ENCODE measurements around the gene ARHGAP40. TPM values are rescaled to one million over a fixed set of nuclear protein-coding genes. Genes with fewer than 3 reads are reported as not detected.

ARHGAP40 gene
- total and polyA plus RNA-seq, 2 of the 13 experiments (the other 11 are each of a cell fraction or from before 2014, with no cell fraction given) = 0.75 to 2.1 TPM

- no peak for TF ChIP-seq ZBTB40 (IDR thresholded peaks at IDR 0.05)
- 0 out of 2 replicates have a peak, but pooled peaks have one; percentile 22 for TF ChIP-seq ZBTB40 (CRISPR knock-in tag; IDR thresholded peaks at IDR 0.05)
- no peak for TF ChIP-seq NR1H2 (CRISPR knock-in tag; IDR thresholded peaks at IDR 0.05; ENCODE audit: borderline replicate concordance, low read depth)
- TF ChIP-seq PPARG (CRISPR knock-in tag; conservative IDR thresholded peaks at IDR 0.05) = no peak
- 0 out of 2 replicates have a peak, but pooled peaks have one; percentile 63 for TF ChIP-seq ZNF607 (CRISPR knock-in tag; IDR thresholded peaks at IDR 0.05; ENCODE audit: borderline replicate concordance)
- no peak for TF ChIP-seq TP53 (CRISPR knock-in tag; conservative IDR thresholded peaks at IDR 0.05)
- TF ChIP-seq KLF13 (CRISPR knock-in tag; IDR thresholded peaks at IDR 0.05) = 0 out of 2 replicates have a peak, but pooled peaks have one; percentile 47
- TF ChIP-seq ZNF891 (CRISPR knock-in tag; IDR thresholded peaks at IDR 0.05) = peak; percentile 83
- no peak for TF ChIP-seq ZNF468 (CRISPR knock-in tag; IDR thresholded peaks at IDR 0.05)
- 0 out of 2 replicates have a peak, but pooled peaks have one; percentile 59 for TF ChIP-seq ZNF737 (CRISPR knock-in tag; IDR thresholded peaks at IDR 0.05; ENCODE audit: borderline replicate concordance)
- TF ChIP-seq JUND (CRISPR knock-in tag; IDR thresholded peaks at IDR 0.05) = 0 out of 2 replicates have a peak, but pooled peaks have one; percentile 21
- TF ChIP-seq, protein P1, sequence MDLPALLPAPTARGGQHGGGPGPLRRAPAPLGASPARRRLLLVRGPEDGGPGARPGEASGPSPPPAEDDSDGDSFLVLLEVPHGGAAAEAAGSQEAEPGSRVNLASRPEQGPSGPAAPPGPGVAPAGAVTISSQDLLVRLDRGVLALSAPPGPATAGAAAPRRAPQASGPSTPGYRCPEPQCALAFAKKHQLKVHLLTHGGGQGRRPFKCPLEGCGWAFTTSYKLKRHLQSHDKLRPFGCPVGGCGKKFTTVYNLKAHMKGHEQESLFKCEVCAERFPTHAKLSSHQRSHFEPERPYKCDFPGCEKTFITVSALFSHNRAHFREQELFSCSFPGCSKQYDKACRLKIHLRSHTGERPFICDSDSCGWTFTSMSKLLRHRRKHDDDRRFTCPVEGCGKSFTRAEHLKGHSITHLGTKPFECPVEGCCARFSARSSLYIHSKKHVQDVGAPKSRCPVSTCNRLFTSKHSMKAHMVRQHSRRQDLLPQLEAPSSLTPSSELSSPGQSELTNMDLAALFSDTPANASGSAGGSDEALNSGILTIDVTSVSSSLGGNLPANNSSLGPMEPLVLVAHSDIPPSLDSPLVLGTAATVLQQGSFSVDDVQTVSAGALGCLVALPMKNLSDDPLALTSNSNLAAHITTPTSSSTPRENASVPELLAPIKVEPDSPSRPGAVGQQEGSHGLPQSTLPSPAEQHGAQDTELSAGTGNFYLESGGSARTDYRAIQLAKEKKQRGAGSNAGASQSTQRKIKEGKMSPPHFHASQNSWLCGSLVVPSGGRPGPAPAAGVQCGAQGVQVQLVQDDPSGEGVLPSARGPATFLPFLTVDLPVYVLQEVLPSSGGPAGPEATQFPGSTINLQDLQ (CRISPR knock-in tag; IDR thresholded peaks at IDR 0.05) = peak; percentile 41; the same call in 1 of the 2 replicates
- TF ChIP-seq ZBTB44 (CRISPR knock-in tag; IDR thresholded peaks at IDR 0.05) = no peak
- no peak for TF ChIP-seq EP300 (IDR thresholded peaks at IDR 0.05; ENCODE audit: low read depth in 2 of 2, low read length in 2 of 2)
- 0 out of 2 replicates have a peak, but pooled peaks have one; percentile 24 for TF ChIP-seq EP300 (CRISPR knock-in tag; IDR thresholded peaks at IDR 0.05; ENCODE audit: borderline replicate concordance)
These were observed 19.7 kb upstream of the ARHGAP40 start (continued) for GRCh38 chr20:38581830-38582358.
